AG09309 (cell line): Measurements from ENCODE around the gene DMRTA1.

Experiments used
- DNase-seq: peaks from one replicate; pipeline ENCODE4 v3.0.0-alpha.2; 2010; ENCODE audit warnings: low read depth
- H3K4me3 ChIP-seq: 2 replicates; pipeline ENCODE4 v1.5.1; 2011; ENCODE audit warnings: mild to moderate bottlenecking, low read depth, low read length, moderate library complexity; ENCODE audit not compliant: control insufficient read depth
- CTCF ChIP-seq: IDR thresholded peaks from 2 replicates; pipeline ENCODE4 v1.5.1; 2011; ENCODE audit warnings: mild to moderate bottlenecking, low read depth, low read length, inconsistent platforms; ENCODE audit not compliant: insufficient read depth, control insufficient read depth; ENCODE audit errors: missing control alignments

Gene DMRTA1

DNA sequence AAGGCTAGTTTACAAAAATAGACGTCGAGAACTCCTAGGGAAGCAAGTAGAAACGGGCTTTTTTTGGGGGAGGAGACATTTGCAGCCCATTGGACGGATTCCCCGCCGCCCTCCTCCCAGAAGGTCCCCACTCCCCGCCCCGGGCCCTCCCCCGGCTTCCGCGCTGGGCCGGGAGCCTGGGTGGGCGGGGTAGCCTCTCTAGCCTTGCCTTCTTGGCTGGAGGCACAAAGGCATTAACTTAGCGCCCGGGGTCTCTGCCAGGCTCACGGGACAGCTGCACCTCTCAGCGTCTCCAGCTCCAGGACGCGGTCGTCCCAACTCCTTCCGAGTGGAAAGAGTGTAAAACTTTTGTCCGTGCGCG is at the start of gene DMRTA1:
Gene DMRTA1, plus strand, starts transcription at position 236 of the 361 bp plus-strand sequence. CDS start 242 bp downstream, outside the sequence.
- no peak for TF ChIP-seq CTCF
- no peak for DNase-seq
- peak within 1 kb of the TSS; percentile 39 for H3K4me3 ChIP-seq

DNA sequence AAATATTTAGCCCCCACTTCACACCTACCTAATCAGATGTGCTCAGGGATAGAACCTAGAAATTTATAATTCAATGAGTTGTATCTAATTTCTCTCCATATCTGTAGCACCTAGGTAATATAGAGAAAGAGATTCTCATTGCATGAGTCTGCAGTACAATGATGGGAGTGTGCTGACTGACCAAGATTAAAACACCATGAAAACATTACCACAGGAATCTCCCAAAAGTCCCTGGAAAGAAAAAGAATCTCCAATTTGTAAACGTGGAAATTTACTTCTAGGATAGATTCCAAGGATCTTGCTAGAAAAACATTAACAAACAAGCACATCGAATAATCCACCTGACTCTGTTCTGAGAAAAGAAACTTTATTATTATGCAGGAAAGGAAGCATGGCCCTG is 45.0 kb upstream of the DMRTA1 start:
- TF ChIP-seq CTCF = no peak
- no peak overlapping the region for H3K4me3 ChIP-seq
- no peak for DNase-seq

GRCh38 chr9:22405869-22406659 is 40.6 kb upstream of the DMRTA1 start:
- DNase-seq = no peak
- TF ChIP-seq CTCF = no peak
- H3K4me3 ChIP-seq = no peak overlapping the region

DNA sequence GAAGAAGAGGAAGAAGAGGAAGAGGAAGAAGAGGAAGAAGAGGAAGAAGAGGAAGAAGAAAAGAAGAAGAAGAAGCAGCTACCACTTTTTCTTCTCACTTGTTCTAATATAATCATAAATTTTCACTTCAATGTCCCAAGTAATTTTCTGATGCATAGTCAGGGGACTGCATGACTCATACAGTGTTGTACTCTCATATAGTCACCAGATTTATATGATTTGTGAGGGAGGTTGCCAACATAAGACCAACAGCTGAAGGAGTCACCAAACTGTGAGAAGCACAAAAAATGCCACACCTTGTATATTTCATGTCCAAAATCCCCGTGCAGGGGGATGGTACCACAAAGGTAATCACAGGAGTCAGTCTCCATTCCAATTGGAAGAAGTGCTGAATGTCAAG is 32.7 kb upstream of the DMRTA1 start:
- DNase-seq = no peak
- TF ChIP-seq CTCF = no peak
- no peak overlapping the region for H3K4me3 ChIP-seq

GRCh38 chr9:22415941-22416691 is 30.5 kb upstream of the DMRTA1 start:
- DNase-seq = no peak

GRCh38 chr9:22416692-22417060 is 29.9 kb upstream of the DMRTA1 start:
- no peak for DNase-seq
- TF ChIP-seq CTCF = no peak
- H3K4me3 ChIP-seq = no peak overlapping the region

More at GRCh38 chr9:22415941-22416691, 30.5 kb upstream of the DMRTA1 start:
- no peak overlapping the region for H3K4me3 ChIP-seq
- no peak for TF ChIP-seq CTCF
